SU-DHL-6 (cell line): ENCODE data around the gene PDE4B.

Source experiments
- H2AFZ ChIP-seq: fragments of 200-600 bp; sonication (generic); 2 replicates; pipeline ENCODE4 v1.6.1; 2014; ENCODE audit warnings: low read depth, mild to moderate bottlenecking, moderate library complexity, mixed read lengths, antibody characterized with exemption, low read length; ENCODE audit not compliant: severe bottlenecking
- H3F3A ChIP-seq: fragments of 200-600 bp; shearing (Covaris generic); 2 replicates; pipeline ENCODE4 v1.6.0; 2016; ENCODE audit warnings: antibody characterized with exemption, mild to moderate bottlenecking; ENCODE audit not compliant: insufficient read depth
- H3K27ac ChIP-seq: fragments of 200-600 bp; sonication (generic); 2 replicates; pipeline ENCODE4 v1.5.1; 2016; ENCODE audit warnings: low read depth, mild to moderate bottlenecking, low read length, moderate library complexity, mixed read lengths
- H3K27me3 ChIP-seq: fragments of 200-600 bp; sonication (generic), shearing (Covaris generic); 2 replicates; pipeline ENCODE4 v1.6.0; 2014; ENCODE audit warnings: mild to moderate bottlenecking, low read length
- H3K36me3 ChIP-seq: fragments of 200-600 bp; sonication (generic); 2 replicates; pipeline ENCODE4 v1.6.1; 2014; ENCODE audit warnings: mild to moderate bottlenecking, low read length, mixed read lengths
- H3K4me2 ChIP-seq: fragments of 300-600, 200-600 bp; shearing (Covaris generic), sonication (generic); 2 replicates; pipeline ENCODE4 v1.6.0; 2014; ENCODE audit warnings: low read length, low read depth, mild to moderate bottlenecking; ENCODE audit not compliant: poor library complexity, severe bottlenecking
- H3K4me3 ChIP-seq: fragments of 200-600 bp; sonication (generic); 2 replicates; pipeline ENCODE4 v1.5.1; 2014; ENCODE audit warnings: antibody characterized with exemption, low read length, mild to moderate bottlenecking, mixed read lengths; ENCODE audit not compliant: insufficient read depth, poor library complexity, severe bottlenecking
- H3K79me2 ChIP-seq: fragments of 200-600 bp; sonication (generic); 2 replicates; pipeline ENCODE4 v1.6.1; 2014; ENCODE audit warnings: mild to moderate bottlenecking, low read length, moderate library complexity; ENCODE audit not compliant: insufficient read depth
- H3K9ac ChIP-seq: fragments of 200-600 bp; sonication (generic); 2 replicates; pipeline ENCODE4 v1.7.0; 2014; ENCODE audit warnings: mild to moderate bottlenecking, low read length
- H3K9me2 ChIP-seq: fragments of 200-600 bp; sonication (generic); replicated peaks from 2 replicates; pipeline ENCODE4 v1.6.1; 2014; ENCODE audit warnings: low read length; ENCODE audit not compliant: insufficient read depth
- H3K9me3 ChIP-seq: fragments of 200-600 bp; sonication (generic); 2 replicates; pipeline ENCODE4 v1.6.1; 2014; ENCODE audit warnings: low read length, mixed read lengths; ENCODE audit not compliant: insufficient read depth
- H4K20me1 ChIP-seq: fragments of 200-600 bp; sonication (generic); 2 replicates; pipeline ENCODE4 v1.6.1; 2014; ENCODE audit warnings: low read depth, mild to moderate bottlenecking, antibody characterized with exemption, low read length, moderate library complexity, mixed read lengths
- CTCF ChIP-seq: fragments of 200-600 bp; sonication (generic); IDR thresholded peaks from one replicate; pipeline ENCODE4 v1.5.1; 2017; ENCODE audit warnings: antibody characterized with exemption, mild to moderate bottlenecking, low read length, moderate library complexity; ENCODE audit not compliant: insufficient read depth, poor library complexity, severe bottlenecking
- EZH2phosphoT487 ChIP-seq: fragments of 200-600 bp; sonication (generic), shearing (Covaris generic); conservative IDR thresholded peaks from 2 replicates; pipeline ENCODE4 v1.6.1; 2018; ENCODE audit warnings: mild to moderate bottlenecking, antibody characterized with exemption, low read length, moderate library complexity, mixed read lengths

The PDE4B gene

GRCh38 chr1:66168467-66168887 lies 375.8 kb downstream of the PDE4B start:
- Histone ChIP-seq H3K4me3 (no peak overlapping the region), H3K4me2 (no peak overlapping the region)

GRCh38 chr1:66168948-66169671 lies 376.4 kb downstream of the PDE4B start:
- Histone ChIP-seq H2AFZ (no peak overlapping the region), H3K4me2 (no peak overlapping the region), H3K27me3 (no peaks in the 10 kb centered on the region)

More at GRCh38 chr1:66168467-66168887, 375.8 kb downstream of the PDE4B start:
- H4K20me1 ChIP-seq, result no peaks in the 10 kb centered on the region
- H3K9me2 ChIP-seq, result no peaks in the 10 kb centered on the region
- no peak overlapping the region for H3K27ac ChIP-seq
- H3K36me3 ChIP-seq, result no peaks in the 10 kb centered on the region
- H3F3A ChIP-seq, result no peaks in the 10 kb centered on the region
- H3K27me3 ChIP-seq, result no peaks in the 10 kb centered on the region
- H3K9me3 ChIP-seq, result no peaks in the 10 kb centered on the region
- no peak overlapping the region for H2AFZ ChIP-seq
- no peak for TF ChIP-seq CTCF
- TF ChIP-seq EZH2phosphoT487, result no peak
- no peak overlapping the region for H3K9ac ChIP-seq
- H3K79me2 ChIP-seq, result no peaks in the 10 kb centered on the region

GRCh38 chr1:66172272-66172671 lies 379.6 kb downstream of the PDE4B start:
- H3K27me3 ChIP-seq, result no peaks in the 10 kb centered on the region
- H3K9me2 ChIP-seq, result no peaks in the 10 kb centered on the region
- H3F3A ChIP-seq, result no peaks in the 10 kb centered on the region
- no peak overlapping the region for H3K27ac ChIP-seq
- TF ChIP-seq EZH2phosphoT487, result no peak
- no peak for TF ChIP-seq CTCF
- H3K36me3 ChIP-seq, result no peaks in the 10 kb centered on the region
- no peak overlapping the region for H3K9ac ChIP-seq
- no peak overlapping the region for H3K4me2 ChIP-seq
- no peak overlapping the region for H2AFZ ChIP-seq
- H3K9me3 ChIP-seq, result no peaks in the 10 kb centered on the region
- no peaks in the 10 kb centered on the region for H3K79me2 ChIP-seq
- no peak overlapping the region for H3K4me3 ChIP-seq
- H4K20me1 ChIP-seq, result no peaks in the 10 kb centered on the region

More at GRCh38 chr1:66168948-66169671, 376.4 kb downstream of the PDE4B start:
- Histone ChIP-seq H3K36me3 (no peaks in the 10 kb centered on the region), H4K20me1 (no peaks in the 10 kb centered on the region), H3K27ac (no peak overlapping the region), H3K9me2 (no peaks in the 10 kb centered on the region), H3F3A (no peaks in the 10 kb centered on the region), H3K4me3 (no peak overlapping the region), H3K9me3 (no peaks in the 10 kb centered on the region), H3K79me2 (no peaks in the 10 kb centered on the region), H3K9ac (no peak overlapping the region)
- TF ChIP-seq EZH2phosphoT487 (no peak), CTCF (no peak)
